HG03571 (cell line): ENCODE results near the gene NCAPD2.
"Not testable (repeated sequence)": the region's sequence is repeated elsewhere in the genome, so short reads cannot be mapped to it uniquely, and the experiment has no call there.

Source experiments
- ATAC-seq: cut with Tn5 transposase; IDR thresholded peaks from one replicate; pipeline ENCODE4 v1.9.1; 2021; ENCODE audit not compliant: unreplicated experiment

The NCAPD2 gene

GRCh38 chr12:6546016-6546415 is 52.1 kb downstream of the NCAPD2 start:
- no peak for ATAC-seq

DNA sequence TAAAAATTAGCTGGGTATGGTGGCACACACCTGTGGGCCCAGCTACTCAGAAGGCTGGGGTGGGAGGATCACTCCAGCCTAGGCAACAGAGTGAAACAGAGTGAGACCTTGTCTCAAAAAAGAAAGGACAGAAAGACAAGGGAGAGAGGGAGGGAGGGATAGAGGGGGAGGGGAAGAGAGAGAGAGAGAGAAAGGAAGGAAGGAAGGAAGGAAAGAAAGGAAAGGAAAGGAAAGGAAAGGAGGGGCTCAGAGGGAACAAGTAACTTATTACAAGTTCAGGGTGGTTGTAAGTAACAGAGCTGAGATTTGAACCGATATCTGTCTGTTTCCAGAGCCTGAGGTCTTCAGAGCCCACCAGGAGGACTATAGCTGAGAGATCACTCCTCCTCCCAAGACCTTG is 53.7 kb downstream of the NCAPD2 start:
- no peak for ATAC-seq

- ATAC-seq = no peak
These were observed 54.1 kb downstream of the NCAPD2 start for GRCh38 chr12:6547987-6548386.

DNA sequence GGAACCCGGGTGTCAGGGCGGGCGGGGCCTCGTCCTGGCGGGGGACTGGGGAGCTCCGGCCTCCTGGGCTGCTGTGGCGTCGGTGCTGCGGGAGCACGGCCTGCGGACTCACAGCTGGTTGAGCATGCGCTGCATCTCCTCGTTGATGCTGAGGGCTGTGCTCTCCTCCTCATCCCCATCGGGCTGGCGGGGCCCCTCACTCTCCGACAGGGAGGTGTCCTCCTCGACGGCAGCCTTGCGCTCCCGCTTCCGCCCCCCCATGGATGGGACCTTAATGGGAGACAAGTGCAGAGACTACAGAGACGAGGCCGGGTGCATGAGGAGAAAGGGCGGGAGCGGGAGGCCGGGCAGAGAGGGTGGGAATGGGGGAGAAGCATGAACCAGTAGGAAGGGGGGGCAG is 54.7 kb downstream of the NCAPD2 start:
- ATAC-seq = no peak

- ATAC-seq = no peak
These were observed 55.2 kb downstream of the NCAPD2 start for GRCh38 chr12:6548966-6549683.

DNA sequence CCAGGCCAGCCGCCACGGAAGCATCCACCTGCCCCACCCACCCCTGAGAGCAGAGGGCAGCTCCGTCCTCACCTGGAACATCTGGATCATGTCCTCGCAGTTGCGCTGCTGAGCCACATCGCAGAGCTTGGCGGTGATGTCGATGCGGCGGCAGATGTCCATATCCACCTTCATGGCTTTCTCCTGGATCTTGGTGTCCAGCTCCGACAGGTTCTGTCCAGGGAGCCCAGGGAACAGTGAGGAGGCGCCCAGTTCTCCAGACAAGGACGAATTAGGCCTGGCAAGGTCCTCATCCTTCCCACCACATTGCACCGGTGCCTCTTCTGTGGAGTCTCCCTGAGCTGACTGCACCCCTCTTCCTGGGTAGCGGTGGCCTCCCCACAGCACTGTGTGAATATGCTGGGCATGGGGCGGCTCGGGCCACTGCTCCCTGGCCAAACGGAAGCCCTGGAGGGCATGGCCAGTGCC is 55.8 kb downstream of the NCAPD2 start:
- no peak for ATAC-seq

DNA sequence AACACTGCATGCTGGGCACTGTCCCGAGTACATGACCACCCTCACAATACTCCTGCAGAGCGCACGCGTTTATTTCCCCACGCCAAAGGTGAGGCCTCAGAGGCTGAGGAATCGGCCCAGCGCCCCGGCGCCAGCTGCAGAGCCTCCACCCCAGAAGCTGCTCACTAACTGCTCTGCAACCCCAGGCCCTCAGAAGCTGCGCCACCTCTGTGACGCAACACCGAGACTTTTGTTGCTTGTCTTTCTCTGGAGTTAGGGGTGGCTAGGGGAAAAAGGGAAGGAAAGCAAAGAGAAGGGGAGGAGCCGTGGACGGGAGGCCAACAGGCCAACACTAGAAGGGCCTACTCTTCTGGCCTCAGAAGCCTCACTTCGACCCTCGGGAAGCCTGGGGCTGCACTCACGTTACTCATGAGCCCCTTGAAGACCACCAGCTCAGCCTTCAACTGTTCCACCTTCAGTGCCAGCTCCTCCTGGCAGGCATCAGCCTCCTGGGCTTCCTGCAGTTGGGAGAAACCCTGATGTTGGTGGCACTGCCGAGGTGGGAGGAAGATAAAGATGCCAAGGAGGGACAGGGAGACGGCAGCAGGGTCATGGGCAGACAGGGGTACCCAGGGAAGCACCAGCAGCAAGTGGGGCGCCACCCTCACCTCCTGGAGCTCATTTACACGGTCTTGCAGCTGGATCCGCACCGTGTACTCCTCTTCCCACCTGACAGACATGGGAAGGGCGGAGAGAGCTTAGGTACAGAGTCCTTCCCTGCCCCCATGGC is 56.6 kb downstream of the NCAPD2 start:
- ATAC-seq = no peak

- no peak for ATAC-seq
These were observed 57.2 kb downstream of the NCAPD2 start for GRCh38 chr12:6551063-6551461.

- ATAC-seq = no peak
These were observed 57.7 kb downstream of the NCAPD2 start for GRCh38 chr12:6551496-6552139.

DNA sequence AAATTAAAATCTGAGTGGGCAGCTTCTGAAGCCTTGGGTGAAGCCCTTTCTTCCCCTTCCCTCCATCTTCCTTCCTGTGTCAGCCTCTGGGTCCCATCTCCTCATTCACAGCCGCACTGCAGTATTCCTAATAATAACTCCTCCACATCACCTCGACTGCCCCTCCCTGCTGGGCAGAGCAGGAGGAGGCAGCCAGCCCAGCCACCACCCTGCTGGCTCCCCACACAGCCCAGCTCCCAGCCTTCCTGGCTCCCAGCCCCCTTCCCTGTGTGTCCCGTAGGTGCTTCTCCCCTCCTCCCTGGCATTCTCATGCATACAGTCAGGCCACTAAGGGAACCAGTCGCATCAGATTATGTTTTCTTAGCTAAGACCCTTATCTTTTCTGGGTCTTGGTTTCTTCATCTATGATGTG is 58.2 kb downstream of the NCAPD2 start:
- ATAC-seq = no peak

DNA sequence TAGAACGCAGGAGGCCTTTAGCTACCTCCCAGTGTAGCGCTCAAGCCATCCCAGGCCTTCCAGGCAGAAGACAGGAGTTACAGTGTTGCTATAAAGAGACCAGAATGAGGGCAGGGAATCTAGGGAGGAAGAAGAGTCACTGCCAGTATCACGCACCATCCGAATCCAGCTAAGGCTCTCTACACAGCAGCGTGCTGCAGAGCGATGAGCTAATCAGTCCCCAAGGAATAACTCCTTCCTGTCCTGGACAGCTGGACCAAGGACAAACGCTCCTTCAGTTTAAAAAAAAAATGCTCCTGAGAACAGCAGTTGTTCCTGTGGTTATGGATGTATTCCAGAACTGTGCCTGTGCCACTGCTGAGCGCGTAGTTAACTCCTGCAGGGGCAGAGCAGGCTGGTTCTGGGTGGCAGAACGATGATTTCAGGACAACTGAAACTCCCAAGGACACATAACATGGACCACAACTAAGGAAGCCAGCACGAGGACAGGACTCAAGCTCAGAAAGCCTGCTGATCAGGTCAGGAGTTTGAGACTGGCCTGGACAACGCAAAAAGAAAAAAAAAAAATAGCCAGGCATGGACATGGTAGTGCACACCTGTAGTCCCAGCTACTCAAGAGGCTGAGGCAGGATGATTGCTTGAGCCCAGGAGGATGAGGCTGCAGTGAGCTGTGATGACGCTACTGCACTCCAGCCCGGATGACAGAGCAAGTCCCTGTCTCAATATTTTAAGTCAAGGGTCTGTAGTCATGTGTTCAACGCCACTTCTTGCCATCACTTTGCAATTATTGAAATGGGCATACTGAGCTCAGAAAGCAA is 59.4 kb downstream of the NCAPD2 start:
- no peak for ATAC-seq

- no peak for ATAC-seq
These were observed 60.5 kb downstream of the NCAPD2 start for GRCh38 chr12:6554168-6555017.

DNA sequence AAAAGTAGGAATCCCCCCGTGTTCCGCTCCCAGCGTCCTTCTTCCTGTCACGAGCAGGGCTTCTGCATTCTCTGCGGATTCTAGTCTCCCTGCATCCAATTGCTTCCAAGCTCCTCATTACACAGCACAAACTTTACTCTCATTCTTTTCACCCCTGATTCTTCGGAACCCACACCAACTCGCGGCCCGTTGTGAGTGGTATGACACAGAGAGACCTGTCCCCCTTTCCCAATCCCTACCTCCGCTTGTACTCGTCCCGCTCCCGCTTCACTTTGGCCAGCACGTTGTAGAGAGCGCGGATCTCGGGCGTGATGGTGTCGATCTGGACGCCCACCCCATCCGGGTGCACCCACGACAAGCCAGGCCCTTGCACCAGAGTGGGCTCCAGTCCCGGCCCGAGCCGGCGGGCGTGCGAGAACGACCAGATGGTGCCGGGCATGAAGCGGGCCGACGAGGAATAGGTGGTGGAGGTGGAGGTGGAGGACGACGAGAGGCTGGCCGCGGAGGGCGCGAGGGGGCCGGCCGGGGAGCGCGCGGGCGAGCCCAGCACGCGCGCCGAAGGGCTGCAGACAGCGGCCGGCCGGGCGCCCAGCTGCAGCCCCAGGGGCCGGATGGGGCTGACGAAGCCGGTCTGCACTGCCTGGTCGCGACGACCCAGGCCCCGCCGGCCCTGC is 61.3 kb downstream of the NCAPD2 start:
- ATAC-seq = peak; percentile 20

DNA sequence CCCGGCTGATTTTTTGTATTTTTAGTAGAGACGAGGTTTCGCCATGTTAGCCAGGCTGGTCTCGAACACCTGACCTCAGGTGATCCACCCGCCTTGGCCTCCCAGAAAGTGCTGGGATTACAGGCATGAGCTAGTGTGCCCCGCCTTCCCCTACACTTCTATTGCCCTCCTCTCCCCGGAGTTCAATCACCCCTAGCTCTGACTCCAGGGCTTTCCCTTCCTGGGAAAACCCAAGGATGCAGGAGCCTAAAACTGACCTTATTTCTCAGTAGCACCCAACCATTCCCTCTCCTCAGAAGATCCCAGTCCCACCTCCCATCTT is 62.6 kb downstream of the NCAPD2 start:
- not testable (repeated sequence) for ATAC-seq

- ATAC-seq = no peak
These were observed 63.0 kb downstream of the NCAPD2 start for GRCh38 chr12:6556857-6557256.

DNA sequence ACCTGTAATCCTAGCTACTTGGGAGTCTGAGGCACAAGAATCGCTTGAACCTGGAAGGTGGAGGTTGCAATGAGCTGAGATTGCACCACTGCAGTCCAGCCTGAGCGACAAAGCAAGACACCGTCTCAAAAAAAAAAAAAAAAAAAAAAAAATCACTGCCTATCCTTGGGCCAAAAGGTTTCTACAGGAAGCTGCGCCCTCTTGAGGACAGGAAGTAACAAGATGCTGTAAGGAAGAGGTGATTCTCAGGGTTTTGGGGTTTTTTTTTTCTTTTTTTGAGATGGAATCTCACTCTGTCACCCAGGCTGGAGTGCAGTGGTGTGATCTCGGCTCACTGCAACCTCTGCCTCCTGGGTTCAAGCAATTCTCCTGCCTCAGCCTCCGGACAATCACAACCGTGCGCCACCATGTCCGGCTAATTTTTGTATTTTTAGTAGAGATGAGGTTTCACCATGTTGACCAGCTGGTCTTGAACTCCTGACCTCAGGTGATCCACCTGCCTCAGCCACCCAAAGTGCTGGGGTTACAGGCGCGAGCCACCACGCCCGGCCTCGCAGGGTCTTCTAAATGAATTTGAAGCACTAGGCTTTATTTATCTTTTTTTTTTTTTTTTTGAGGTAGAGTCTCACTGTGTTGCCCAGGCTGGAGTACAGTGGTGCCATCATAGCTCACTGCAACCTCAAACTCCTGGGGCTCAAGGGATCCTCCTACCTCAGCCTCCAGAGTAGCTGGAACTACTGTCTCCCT is 64.3 kb downstream of the NCAPD2 start:
- not testable (repeated sequence) for ATAC-seq

GRCh38 chr12:6559500-6559899 is 65.6 kb downstream of the NCAPD2 start:
- no peak for ATAC-seq

GRCh38 chr12:6560501-6561205 is 66.8 kb downstream of the NCAPD2 start:
- no peak for ATAC-seq
